Raji (cell line): Measurements from ENCODE around the gene TFB1M.

Experiments used
- POLR2A ChIP-seq: IDR thresholded peaks from 2 replicates; pipeline ENCODE4 v1.6.1; 2011; ENCODE audit warnings: low read depth, low read length, control low read depth; ENCODE audit not compliant: insufficient read depth

The TFB1M gene

DNA sequence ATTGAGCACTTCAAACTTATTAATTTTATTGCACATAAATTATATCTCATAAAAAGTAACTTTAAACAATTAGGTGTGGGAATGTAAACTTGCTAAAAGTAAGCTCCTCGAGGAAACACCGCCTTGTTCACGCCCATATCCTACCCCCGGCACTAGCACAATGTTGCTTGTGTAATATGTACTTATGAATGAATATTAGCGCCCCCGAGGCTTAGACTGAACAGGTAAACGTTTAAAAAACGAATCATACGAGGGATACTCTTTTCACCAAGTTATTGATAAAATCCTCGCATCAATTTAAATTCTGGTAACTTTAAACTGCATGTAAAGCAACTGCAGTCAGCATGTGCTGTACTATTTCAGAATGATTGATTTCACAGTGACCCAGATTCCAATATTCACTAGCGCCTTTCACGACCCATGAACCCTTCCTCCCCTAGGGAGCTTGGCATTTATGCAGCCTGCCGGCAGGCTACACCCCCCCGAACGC, 637 bp downstream of the TFB1M start:
- no peak for TF ChIP-seq POLR2A

GRCh38 chr6:155311583-155311982, 2.7 kb downstream of the TFB1M start:
- no peak for TF ChIP-seq POLR2A

DNA sequence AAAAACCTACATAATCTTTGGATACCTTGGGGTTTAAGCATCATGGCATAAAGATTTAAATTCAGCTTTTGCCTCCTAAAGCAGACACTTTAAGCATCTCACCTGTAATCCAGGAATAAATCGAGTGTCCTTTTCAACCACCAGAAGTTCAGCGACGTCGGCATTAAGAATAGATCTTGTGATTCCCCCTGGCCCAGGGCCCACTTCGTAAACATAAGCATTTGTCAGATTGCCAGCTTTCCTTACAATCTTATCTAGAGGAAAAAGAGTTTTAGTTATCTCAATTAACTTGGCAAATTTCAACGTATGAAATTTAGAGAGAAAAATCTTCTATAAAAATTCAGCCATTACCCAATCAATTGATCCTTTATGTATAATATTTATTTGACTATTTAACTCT, 3.2 kb downstream of the TFB1M start:
- no peak for TF ChIP-seq POLR2A

DNA sequence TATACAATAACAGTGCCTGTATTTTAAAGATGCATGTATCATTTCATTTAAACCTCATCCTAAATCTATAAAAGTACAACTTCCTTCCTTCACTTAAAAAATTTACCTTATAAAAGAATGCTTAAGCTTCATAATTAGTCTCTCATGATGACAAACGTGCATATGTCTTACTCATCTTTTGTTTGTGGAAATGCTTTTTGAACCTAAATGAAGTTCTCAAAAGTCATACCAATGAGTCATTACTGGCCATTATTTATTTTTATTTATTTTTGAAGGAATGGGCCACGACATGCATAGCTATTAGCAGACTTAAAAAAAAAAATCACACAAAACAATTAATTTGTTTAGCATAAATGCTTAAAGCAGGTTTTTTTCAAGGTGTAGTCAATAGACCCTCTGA, 3.7 kb downstream of the TFB1M start:
- TF ChIP-seq POLR2A = no peak

DNA sequence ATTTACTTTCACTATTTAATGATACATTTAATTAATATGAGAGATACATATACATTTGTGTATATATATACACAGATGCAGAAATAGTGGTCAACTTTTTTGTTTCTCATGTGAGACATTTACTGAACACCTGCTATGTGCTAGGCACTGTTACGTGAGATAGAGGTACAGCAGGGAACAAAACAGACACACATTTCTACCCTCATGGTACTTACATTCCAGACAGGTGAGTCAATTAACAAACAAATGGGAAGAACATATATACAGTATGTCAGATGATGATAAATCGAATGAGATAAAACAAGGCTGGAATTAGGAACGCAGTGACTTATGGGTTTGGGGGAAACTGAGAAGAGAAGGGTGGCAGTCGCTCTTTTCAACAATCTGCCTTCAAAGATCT, 5.1 kb downstream of the TFB1M start:
- no peak for TF ChIP-seq POLR2A

DNA sequence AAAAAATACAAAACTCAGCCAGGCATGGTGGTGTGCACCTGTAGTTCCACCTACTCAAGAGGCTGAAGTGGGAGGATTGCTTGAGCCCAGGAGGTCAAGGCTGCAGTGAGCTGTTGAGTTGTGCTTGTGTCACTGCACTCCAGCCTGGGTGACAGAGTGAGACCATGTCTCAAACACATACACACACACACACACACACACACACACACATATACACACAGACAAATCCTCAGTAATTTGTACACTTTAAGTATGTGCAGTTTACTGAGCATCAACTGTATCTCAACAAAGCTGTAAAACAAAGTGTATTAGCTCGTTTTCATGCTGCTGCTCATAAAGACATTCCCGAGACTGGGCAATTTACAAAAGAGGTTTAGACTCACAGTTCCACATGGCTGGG, 7.3 kb downstream of the TFB1M start:
- no peak for TF ChIP-seq POLR2A

GRCh38 chr6:155303361-155303870, 10.9 kb downstream of the TFB1M start:
- TF ChIP-seq POLR2A = no peak

DNA sequence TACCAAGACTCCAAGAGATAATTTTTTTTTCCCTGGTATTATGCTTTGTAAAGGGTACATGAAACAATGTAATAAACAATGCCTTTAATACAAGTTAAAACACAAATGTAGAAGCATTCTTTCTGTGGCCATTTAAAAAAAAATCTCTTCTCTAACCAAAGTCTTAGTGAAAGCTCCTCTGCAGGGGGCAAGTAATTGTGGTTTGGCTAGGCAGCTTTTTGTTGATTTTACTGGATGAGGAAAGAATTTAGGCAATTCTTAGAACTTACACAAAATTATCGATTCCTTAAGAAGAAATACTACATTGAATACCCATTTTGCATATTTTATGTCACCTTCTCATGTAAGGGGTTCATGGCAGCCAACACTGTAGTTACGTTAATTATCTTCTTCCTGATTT, 12.4 kb downstream of the TFB1M start:
- no peak for TF ChIP-seq POLR2A

DNA sequence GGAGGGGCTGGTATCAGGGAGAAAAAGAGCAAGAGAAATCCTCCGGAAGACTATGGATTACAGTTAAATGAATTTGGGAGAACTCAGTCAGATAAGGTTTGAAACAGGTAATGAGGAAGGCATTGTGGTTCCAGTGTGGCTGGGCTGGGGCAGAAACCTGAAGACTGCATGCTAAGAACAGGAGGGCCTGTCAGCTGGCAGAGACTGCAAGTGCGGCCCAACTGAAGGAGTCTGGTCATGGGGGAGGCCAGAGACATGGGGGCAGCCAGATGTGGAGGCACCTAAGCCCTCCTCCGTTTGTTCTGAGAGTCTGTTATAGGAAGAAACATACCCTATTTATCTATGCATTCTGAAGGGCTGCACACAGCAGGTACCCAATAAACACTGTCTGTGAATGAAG, 16.6 kb downstream of the TFB1M start:
- no peak for TF ChIP-seq POLR2A

- no peak for TF ChIP-seq POLR2A
Measured at GRCh38 chr6:155292711-155293110, 21.6 kb downstream of the TFB1M start.

DNA sequence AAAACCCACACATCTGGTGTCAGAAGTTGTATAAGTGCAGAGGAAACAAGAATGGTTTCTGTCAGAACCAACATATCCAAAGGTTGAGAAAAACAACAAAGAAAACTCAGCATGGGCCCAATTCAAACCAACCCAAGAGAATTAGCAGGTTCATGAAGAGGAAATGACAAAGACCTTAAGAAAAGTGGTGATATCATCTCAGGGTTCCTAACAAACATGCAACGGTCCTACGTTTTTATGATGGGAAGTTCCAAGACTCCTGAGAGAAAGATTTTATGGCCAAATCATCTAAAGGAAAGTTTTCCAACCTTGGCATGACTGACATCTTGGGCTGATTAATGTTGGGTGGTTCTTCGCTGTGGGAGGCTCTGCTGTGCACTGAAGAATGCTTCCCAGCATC, 23.0 kb downstream of the TFB1M start:
- no peak for TF ChIP-seq POLR2A

DNA sequence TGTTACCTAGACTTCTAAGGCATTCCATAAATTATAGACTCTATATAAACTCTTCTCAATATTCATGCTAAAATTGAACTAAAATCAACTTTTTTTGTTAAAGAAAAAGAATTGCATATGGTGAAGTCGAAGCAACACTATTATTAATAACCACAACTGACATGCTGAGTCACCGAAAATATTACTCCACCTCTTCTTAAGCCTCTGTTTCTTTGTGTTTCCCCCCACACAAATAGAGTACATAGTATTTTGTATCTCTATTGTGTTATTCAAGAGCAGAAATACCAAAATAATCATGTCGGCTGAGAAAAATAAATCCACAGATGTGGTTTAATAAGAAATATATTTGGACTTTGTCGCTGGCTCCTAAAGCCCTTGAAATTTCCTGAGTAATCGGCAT, 23.8 kb downstream of the TFB1M start:
- no peak for TF ChIP-seq POLR2A

DNA sequence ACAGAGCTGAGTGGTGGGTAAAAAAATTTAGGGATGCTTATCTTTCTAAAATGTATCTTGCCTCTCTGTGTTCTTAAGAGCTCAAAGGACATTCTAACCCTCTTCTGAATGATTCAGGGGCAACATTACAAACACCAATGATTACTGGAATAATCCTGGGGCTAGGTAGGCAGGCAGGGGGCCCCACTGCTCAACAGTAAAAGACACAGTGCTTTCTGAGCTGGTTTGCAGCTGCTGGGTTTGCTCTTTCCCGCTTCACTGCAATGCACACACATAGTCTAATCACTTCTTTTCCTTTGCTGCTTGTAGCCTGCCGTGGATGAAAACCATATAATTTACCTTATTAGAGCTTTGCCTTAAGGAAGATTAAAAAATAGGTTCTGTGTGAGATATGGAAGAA, 26.5 kb downstream of the TFB1M start:
- no peak for TF ChIP-seq POLR2A

DNA sequence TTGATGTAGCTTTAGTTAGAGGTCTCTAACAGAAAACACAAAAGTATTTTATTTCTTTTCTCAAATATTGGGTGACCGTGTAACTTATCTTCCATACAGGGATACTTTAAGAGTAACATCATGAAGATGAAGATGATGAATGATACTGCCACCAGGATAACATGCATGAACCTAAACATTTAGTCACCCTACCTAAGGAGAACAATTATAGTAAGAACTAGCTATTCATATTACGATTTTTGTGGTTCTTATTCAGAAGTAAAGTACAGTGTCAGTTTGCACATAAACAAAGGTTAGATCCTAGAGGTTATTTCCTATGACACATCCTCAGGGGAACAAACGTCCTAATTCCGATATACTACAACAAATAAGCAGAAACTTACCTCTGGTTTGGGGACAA, 29.5 kb downstream of the TFB1M start:
- no peak for TF ChIP-seq POLR2A

- TF ChIP-seq POLR2A = no peak
Measured at GRCh38 chr6:155278319-155279049, 35.8 kb downstream of the TFB1M start.

DNA sequence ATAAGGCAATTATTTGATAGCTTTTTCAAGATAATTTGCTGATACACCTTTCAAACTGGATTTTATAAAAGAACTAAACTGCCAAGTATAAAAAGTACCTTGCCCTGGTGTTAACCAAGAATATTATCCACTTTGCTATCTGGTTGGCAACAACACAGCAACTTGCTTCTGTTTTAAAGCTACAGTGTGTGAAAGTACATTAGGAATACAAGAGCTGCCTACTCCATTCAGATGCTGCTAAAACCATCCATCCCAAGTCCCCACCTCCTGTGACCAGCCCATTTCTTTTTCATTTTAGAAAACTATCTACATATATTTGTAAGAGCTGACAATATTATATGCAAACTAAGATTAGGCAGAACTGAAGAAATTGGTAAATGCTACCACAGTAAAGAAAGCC, 37.6 kb downstream of the TFB1M start:
- no peak for TF ChIP-seq POLR2A
